Tibial artery (tissue), 4 donors: ENCODE data around the gene CDH4.

Experiments
- DNase-seq, 2 donors: peaks; one replicate each; pipeline ENCODE4 v3.0.0-alpha.2; 2019
- H3K27ac ChIP-seq, 2 donors: fragments of 200-600 bp; sonication (generic) in 1 of 2; 1 replicate in 1 of 2; 2 replicates in 1 of 2; pipeline ENCODE4 v1.5.1; 2018 to 2019; ENCODE audit warnings: mild to moderate bottlenecking in 1 of 2
- H3K27me3 ChIP-seq, 2 donors: fragments of 200-600 bp; sonication (generic) in 1 of 2; one replicate each; pipeline versions ENCODE4 v1.5.1 to v1.6.0; 2016 to 2019
- H3K36me3 ChIP-seq, 3 donors: fragments of 200-600 bp; sonication (generic) in 2 of 3; one replicate each; pipeline ENCODE4 v1.5.1; 2016 to 2019; ENCODE audit warnings: mild to moderate bottlenecking in 2 of 3
- H3K4me1 ChIP-seq, 4 donors: fragments of 200-600 bp; sonication (generic) in 2 of 4; 1 replicate in 3 of 4; 2 replicates in 1 of 4; pipeline ENCODE4 v1.5.1; 2016 to 2019
- H3K4me3 ChIP-seq, 2 donors: fragments of 200-600 bp; sonication (generic) in 1 of 2; 1 replicate in 1 of 2; 2 replicates in 1 of 2; pipeline ENCODE4 v1.5.1; 2018 to 2019; ENCODE audit warnings: mild to moderate bottlenecking in 2 of 2
- H3K9me3 ChIP-seq, 3 donors: fragments of 200-600 bp; sonication (generic) in 1 of 3; one replicate each; pipeline ENCODE4 v1.5.1; 2016 to 2019
- intact Hi-C: fragments of 100-400 bp; cut with DNase I; formaldehyde crosslinking; loops from one replicate; pipeline ENCODE4 v1.15.0; 2023; ENCODE audit warnings: low total_unique reads
- TF ChIP-seq, protein P1 (sequence below), 2 experiments: fragments of 200-600 bp in 1 of 2; fragments of 450-650 bp in 1 of 2; IDR thresholded peaks; one replicate each; pipeline ENCODE4 v1.5.1; 2017 to 2019; ENCODE audit warnings: antibody characterized with exemption in 2 of 2, mild to moderate bottlenecking in 1 of 2, moderate library complexity in 1 of 2

CDH4 gene

DNA sequence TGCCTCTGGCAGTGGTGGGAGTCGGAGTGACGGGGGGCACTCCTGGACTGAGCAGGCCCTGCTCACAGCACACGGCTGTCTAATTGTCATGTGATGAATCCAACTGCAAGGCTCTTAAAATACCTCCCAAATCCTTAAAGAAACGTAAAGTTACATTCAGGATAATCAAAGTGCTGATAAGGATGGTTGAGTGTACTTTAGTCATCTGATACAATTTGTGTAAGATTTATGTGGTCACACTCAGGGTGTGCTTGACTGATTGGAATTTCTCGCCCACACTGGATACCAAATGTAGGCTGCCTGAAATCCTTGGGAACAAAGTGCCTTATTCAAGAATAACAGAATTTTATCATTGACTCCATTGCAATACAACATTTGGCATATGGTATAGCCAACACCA, 238.7 kb downstream of the CDH4 start:
- intact Hi-C loops: no loop called here
- Histone ChIP-seq H3K36me3 (no peaks in the 10 kb centered on the region), H3K4me1 (no peaks in the 10 kb centered on the region), H3K4me3 (no peak overlapping the region), H3K27ac (no peak overlapping the region), H3K27me3 (peaks cover 0 to 6% of the 10 kb centered on the region in 2 donors), H3K9me3 (no peaks in the 10 kb centered on the region)
- TF ChIP-seq, protein P1, sequence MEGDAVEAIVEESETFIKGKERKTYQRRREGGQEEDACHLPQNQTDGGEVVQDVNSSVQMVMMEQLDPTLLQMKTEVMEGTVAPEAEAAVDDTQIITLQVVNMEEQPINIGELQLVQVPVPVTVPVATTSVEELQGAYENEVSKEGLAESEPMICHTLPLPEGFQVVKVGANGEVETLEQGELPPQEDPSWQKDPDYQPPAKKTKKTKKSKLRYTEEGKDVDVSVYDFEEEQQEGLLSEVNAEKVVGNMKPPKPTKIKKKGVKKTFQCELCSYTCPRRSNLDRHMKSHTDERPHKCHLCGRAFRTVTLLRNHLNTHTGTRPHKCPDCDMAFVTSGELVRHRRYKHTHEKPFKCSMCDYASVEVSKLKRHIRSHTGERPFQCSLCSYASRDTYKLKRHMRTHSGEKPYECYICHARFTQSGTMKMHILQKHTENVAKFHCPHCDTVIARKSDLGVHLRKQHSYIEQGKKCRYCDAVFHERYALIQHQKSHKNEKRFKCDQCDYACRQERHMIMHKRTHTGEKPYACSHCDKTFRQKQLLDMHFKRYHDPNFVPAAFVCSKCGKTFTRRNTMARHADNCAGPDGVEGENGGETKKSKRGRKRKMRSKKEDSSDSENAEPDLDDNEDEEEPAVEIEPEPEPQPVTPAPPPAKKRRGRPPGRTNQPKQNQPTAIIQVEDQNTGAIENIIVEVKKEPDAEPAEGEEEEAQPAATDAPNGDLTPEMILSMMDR (IDR thresholded peaks at IDR 0.05): no peak
- DNase-seq: no peak

DNA sequence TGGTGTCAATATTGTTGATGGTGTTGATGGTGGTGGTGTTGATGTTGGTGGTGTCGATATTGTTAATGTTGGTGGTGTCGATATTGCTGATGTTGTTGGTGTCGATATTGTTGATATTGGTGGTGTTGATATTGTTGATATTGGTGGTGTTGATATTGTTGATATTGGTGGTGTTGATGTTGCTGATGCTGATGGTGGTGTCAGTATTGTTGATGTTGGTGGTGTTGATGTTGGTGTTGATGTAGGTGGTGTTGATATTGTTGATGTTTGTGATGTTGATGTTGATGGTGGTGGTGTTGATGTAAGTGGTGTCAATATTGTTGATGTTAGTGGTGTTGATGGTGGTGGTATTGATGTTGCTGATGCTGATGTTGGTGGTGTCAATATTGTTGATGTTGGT, 240.0 kb downstream of the CDH4 start:
- no peaks in the 10 kb centered on the region for H3K9me3 ChIP-seq
- TF ChIP-seq, protein P1 (IDR thresholded peaks at IDR 0.05): no peak
- intact Hi-C loops: no loop called here
- no peak overlapping the region for H3K4me3 ChIP-seq
- no peak overlapping the region for H3K27ac ChIP-seq
- peaks cover 0 to 4% of the 10 kb centered on the region in 2 donors for H3K27me3 ChIP-seq
- H3K36me3 ChIP-seq: no peaks in the 10 kb centered on the region
- DNase-seq: no peak
- H3K4me1 ChIP-seq: no peaks in the 10 kb centered on the region

GRCh38 chr20:61493798-61494305, 241.8 kb downstream of the CDH4 start:
- TF ChIP-seq, protein P1 (IDR thresholded peaks at IDR 0.05): no peak
- intact Hi-C loops: no loop called here
- Histone ChIP-seq H3K27ac (no peak overlapping the region), H3K4me3 (no peak overlapping the region), H3K36me3 (no peaks in the 10 kb centered on the region), H3K9me3 (no peaks in the 10 kb centered on the region), H3K4me1 (no peaks in the 10 kb centered on the region), H3K27me3 (peaks cover 0 to 4% of the 10 kb centered on the region in 2 donors)
- no peak for DNase-seq

DNA sequence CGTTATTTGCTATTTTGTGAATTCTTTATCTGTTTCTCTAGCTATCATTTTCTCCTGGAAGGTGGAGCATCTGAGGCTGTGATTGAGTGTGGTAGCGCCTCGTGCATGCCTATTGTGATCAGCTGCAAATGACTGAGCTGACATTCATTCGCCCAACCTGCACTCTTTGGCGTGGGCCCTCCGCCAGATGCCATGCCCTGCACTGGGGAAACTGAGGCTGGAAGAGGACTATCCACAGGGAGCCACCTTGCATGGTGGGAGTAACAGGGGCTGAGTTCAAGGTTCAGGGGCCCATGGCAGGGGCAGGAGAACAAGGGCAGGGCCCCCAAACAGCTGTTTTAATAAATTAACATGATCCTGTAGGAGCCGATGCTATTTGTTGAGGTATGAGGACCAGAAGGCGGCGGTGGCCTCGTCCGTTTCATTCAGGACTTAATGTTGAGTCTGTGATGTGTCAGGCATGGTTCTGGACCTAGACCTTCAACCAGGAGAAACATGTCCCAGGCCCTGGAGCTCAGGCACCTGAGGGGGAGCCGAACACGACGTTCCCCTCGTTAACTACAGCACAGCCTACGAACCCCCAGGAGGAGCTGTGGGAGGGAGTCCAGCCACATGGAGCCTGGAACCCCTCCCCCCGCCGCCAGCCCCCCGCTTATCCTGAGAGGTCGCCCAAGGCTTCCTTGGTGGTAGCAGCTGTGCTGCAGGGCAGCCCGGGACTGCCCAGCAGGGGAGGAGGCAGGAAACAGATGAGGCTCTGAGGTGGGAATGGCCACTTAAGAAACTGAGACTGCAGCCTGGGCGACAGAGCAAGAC, 242.9 kb downstream of the CDH4 start:
- intact Hi-C loops: no loop called here
- H3K27ac ChIP-seq: no peak overlapping the region
- no peak for DNase-seq
- TF ChIP-seq, protein P1 (IDR thresholded peaks at IDR 0.05): no peak
- no peak overlapping the region for H3K4me3 ChIP-seq
- H3K27me3 ChIP-seq: peaks cover 0 to 4% of the 10 kb centered on the region in 2 donors
- H3K4me1 ChIP-seq: no peaks in the 10 kb centered on the region
- no peaks in the 10 kb centered on the region for H3K9me3 ChIP-seq
- H3K36me3 ChIP-seq: no peaks in the 10 kb centered on the region

DNA sequence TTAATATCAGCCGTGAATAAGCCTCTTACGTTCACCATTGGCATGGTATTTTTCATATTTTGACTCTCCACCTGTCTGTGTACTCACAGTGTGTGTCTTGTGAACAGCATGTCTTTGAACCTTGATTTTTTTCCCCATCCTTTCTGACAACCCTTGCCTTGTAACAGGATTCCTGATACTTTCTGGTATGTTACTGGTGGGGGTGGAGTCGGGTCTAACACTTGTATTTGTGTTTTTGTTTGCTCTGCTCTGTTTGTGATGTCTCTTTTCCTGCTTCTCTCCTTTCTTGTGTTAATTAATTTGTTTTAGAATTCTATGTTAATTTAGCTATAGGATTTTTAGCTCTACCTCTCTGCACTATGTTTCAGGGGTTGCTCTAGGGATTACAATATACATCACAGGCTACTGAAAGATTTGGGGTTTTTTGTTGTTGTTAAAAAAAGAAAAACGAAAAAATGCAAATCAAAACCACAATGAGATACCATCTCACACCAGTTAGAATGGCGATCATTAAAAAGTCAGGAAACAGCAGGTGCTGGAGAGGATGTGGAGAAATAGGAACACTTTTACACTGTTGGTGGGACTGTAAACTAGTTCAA, 245.1 kb downstream of the CDH4 start:
- intact Hi-C loops: no loop called here
- H3K4me1 ChIP-seq: no peaks in the 10 kb centered on the region
- H3K4me3 ChIP-seq: no peak overlapping the region
- H3K36me3 ChIP-seq: no peaks in the 10 kb centered on the region
- H3K27ac ChIP-seq: no peak overlapping the region
- peaks cover 0 to 4% of the 10 kb centered on the region in 2 donors for H3K27me3 ChIP-seq
- TF ChIP-seq, protein P1 (IDR thresholded peaks at IDR 0.05): no peak
- no peak for DNase-seq
- no peaks in the 10 kb centered on the region for H3K9me3 ChIP-seq
